Transverse colon (tissue), 3 donors: Measurements from ENCODE around the gene RFX1.

ENCODE experiments used
- CTCF ChIP-seq, 5 experiments: fragments of 200-600 bp in 3 of 5; fragments of 450-650 bp in 2 of 5; sonication (generic) in 3 of 5; IDR thresholded peaks; 1 replicate in 2 of 5; 2 replicates in 3 of 5; pipeline ENCODE4 v1.5.1; 2016 to 2017; ENCODE audit warnings: antibody characterized with exemption in 5 of 5, inconsistent platforms in 3 of 5, mild to moderate bottlenecking in 2 of 5, moderate library complexity in 1 of 5
- EP300 ChIP-seq: sonication (generic); formaldehyde crosslinking; IDR thresholded peaks from one replicate; pipeline ENCODE4 v1.6.1; 2017; ENCODE audit warnings: antibody characterized with exemption, low read depth

GRCh38 chr19:13920940-13921747 lies 85.0 kb downstream of the RFX1 start:
- TF ChIP-seq CTCF (IDR thresholded peaks at IDR 0.05) (no peak), EP300 (no peak)
